ENCODE measurements around the gene SNAI3.

- TF ChIP-seq CTCF (conservative IDR thresholded peaks at IDR 0.05; ENCODE audit: low read depth, low read length) (no peak), POLR2A (IDR thresholded peaks at IDR 0.05; ENCODE audit: low read depth, low read length) (no peak), NFE2L2 (IDR thresholded peaks at IDR 0.05; ENCODE audit: low read depth, low read length) (no peak), RAD21 (IDR thresholded peaks at IDR 0.05; ENCODE audit: low read length) (no peak), MAFK (IDR thresholded peaks at IDR 0.05; ENCODE audit: low read depth, low read length) (no peak)
Observed at GRCh38 chr16:88686439-88687253, at the start of gene SNAI3.

Measured in IMR-90 (cell line).